Activated CD4-positive, alpha-beta T cell treated with anti-CD3 and anti-CD28 coated beads, Interleukin-2, amount 10 ng/mL, durations not matched to agents 24 days and 14 days (primary cell): ENCODE results near the gene YIPF1. TPM values are rescaled to one million over a fixed set of nuclear protein-coding genes. Genes with fewer than 3 reads are reported as not detected.
"Not testable (repeated sequence)": the region's sequence is repeated elsewhere in the genome, so short reads cannot be mapped to it uniquely, and the experiment has no call there.

Experiments used
- DNase-seq: peaks from one replicate; pipeline ENCODE4 v3.0.0; 2022
- H3K27ac Mint-ChIP-seq: one replicate; pipeline ENCODE4 v1.8.0; 2022; ENCODE audit warnings: mild to moderate bottlenecking, mixed read lengths
- H3K27me3 Mint-ChIP-seq: one replicate; pipeline ENCODE4 v1.8.0; 2022; ENCODE audit warnings: mixed read lengths
- H3K36me3 Mint-ChIP-seq: one replicate; pipeline ENCODE4 v1.8.0; 2022; ENCODE audit warnings: low read depth, mild to moderate bottlenecking, mixed read lengths
- H3K4me1 Mint-ChIP-seq: one replicate; pipeline ENCODE4 v1.8.0; 2021; ENCODE audit warnings: mixed read lengths
- H3K4me3 Mint-ChIP-seq: one replicate; pipeline ENCODE4 v1.8.0; 2022; ENCODE audit warnings: mild to moderate bottlenecking, moderate library complexity, mixed read lengths
- H3K9me3 Mint-ChIP-seq: one replicate; pipeline ENCODE4 v1.8.0; 2021; ENCODE audit warnings: mixed read lengths
- intact Hi-C: fragments of 100-400 bp; cut with micrococcal nuclease; formaldehyde crosslinking; loops from one replicate; pipeline ENCODE4 v1.15.1; 2023
- total RNA-seq: library from RNA; stranded (reverse); gene quantifications from 2 replicates; pipeline ENCODE4 v1.2.3, GENCODE V29; 2022

The YIPF1 gene
- total RNA-seq, 1 donor from 2014 or later = 15.6 TPM

- Mint-ChIP-seq H3K27me3 (peaks cover 14% of the 10 kb centered on the region), H3K36me3 (peaks cover 16% of the 10 kb centered on the region), H3K9me3 (no peaks in the 10 kb centered on the region), H3K4me3 (no peak overlapping the region), H3K4me1 (no peaks in the 10 kb centered on the region), H3K27ac (no peak overlapping the region)
- intact Hi-C loops = no loop called here
- DNase-seq = no peak
Observed at GRCh38 chr1:53847980-53848379, 41.6 kb downstream of the YIPF1 start.

- Mint-ChIP-seq H3K27ac (no peak overlapping the region), H3K27me3 (peaks cover 6% of the 10 kb centered on the region), H3K36me3 (peaks cover 3% of the 10 kb centered on the region), H3K9me3 (no peaks in the 10 kb centered on the region), H3K4me1 (peaks cover 12% of the 10 kb centered on the region), H3K4me3 (no peak overlapping the region)
- no peak for DNase-seq
- intact Hi-C loops = no loop called here
Observed at GRCh38 chr1:53842347-53842746, 47.2 kb downstream of the YIPF1 start.

GRCh38 chr1:53838654-53838974 is 51.0 kb downstream of the YIPF1 start:
- Mint-ChIP-seq H3K9me3 (no peaks in the 10 kb centered on the region), H3K27me3 (no peaks in the 10 kb centered on the region), H3K27ac (peak overlapping the region; percentile 100), H3K4me1 (peaks cover 25% of the 10 kb centered on the region), H3K4me3 (peak overlapping the region; percentile 100), H3K36me3 (peaks cover 15% of the 10 kb centered on the region)
- intact Hi-C loops = loop anchor here (1.0 to 5.0 kb wide), 6 partner anchors 51 to 1436 kb away; partner anchors contain the start of genes LRRC42, ORC1, PRPF38A and SSBP3
- no peak for DNase-seq

- H3K9me3 Mint-ChIP-seq = no peaks in the 10 kb centered on the region
- H3K27me3 Mint-ChIP-seq = no peaks in the 10 kb centered on the region
- intact Hi-C loops = loop anchor here (1.0 to 5.0 kb wide), 6 partner anchors 51 to 1436 kb away; partner anchors contain the start of genes LRRC42, ORC1, PRPF38A and SSBP3
- H3K27ac Mint-ChIP-seq = peak within 1 kb of the TSS; percentile 100
- DNase-seq = peak; percentile 96
- H3K4me1 Mint-ChIP-seq = peaks cover 25% of the 10 kb centered on the region
- H3K36me3 Mint-ChIP-seq = peaks cover 15% of the 10 kb centered on the region
- peak within 1 kb of the TSS; percentile 100 for H3K4me3 Mint-ChIP-seq
Observed at GRCh38 chr1:53837924-53838653, 51.5 kb downstream of the YIPF1 start, which contains the start of gene NDC1. NDC1 (minus strand) TSS chr1:53838296; CDS start chr1:53838261, 35 bp downstream.

GRCh38 chr1:53837646-53837923 is 52.0 kb downstream of the YIPF1 start:
- Mint-ChIP-seq H3K36me3 (peaks cover 18% of the 10 kb centered on the region), H3K4me1 (peaks cover 25% of the 10 kb centered on the region), H3K27ac (peak overlapping the region; percentile 100), H3K9me3 (no peaks in the 10 kb centered on the region), H3K27me3 (no peaks in the 10 kb centered on the region), H3K4me3 (peak overlapping the region; percentile 100)
- DNase-seq = no peak
- intact Hi-C loops = loop anchor here (5.0 kb wide), 2 partner anchors 570 to 1435 kb away; partner anchors contain the start of genes ORC1, PRPF38A and SSBP3

- peaks cover 25% of the 10 kb centered on the region for H3K4me1 Mint-ChIP-seq
- peak overlapping the region; percentile 18 for H3K27ac Mint-ChIP-seq
- intact Hi-C loops = loop anchor here (5.0 kb wide), 2 partner anchors 572 to 1433 kb away; partner anchors contain the start of genes ORC1, PRPF38A and SSBP3
- no peak for DNase-seq
- no peaks in the 10 kb centered on the region for H3K9me3 Mint-ChIP-seq
- H3K4me3 Mint-ChIP-seq = no peak overlapping the region
- peaks cover 24% of the 10 kb centered on the region for H3K36me3 Mint-ChIP-seq
- no peaks in the 10 kb centered on the region for H3K27me3 Mint-ChIP-seq
Observed at GRCh38 chr1:53835491-53835890, 54.1 kb downstream of the YIPF1 start.

GRCh38 chr1:53834776-53835175 is 54.8 kb downstream of the YIPF1 start:
- Mint-ChIP-seq H3K27me3 (no peaks in the 10 kb centered on the region), H3K4me3 (no peak overlapping the region), H3K36me3 (peaks cover 26% of the 10 kb centered on the region), H3K27ac (no peak overlapping the region), H3K9me3 (no peaks in the 10 kb centered on the region), H3K4me1 (peaks cover 25% of the 10 kb centered on the region)
- intact Hi-C loops = loop anchor here (5.0 kb wide), 2 partner anchors 573 to 1432 kb away; partner anchors contain the start of genes ORC1, PRPF38A and SSBP3
- DNase-seq = no peak

- intact Hi-C loops = no loop called here
- Mint-ChIP-seq H3K9me3 (no peaks in the 10 kb centered on the region), H3K36me3 (peaks cover 38% of the 10 kb centered on the region), H3K27me3 (no peaks in the 10 kb centered on the region), H3K4me1 (peaks cover 16% of the 10 kb centered on the region), H3K27ac (no peak overlapping the region), H3K4me3 (no peak overlapping the region)
- DNase-seq = no peak
Observed at GRCh38 chr1:53833393-53833792, 56.2 kb downstream of the YIPF1 start.

GRCh38 chr1:53826367-53826766 is 63.2 kb downstream of the YIPF1 start:
- peaks cover 51% of the 10 kb centered on the region for H3K36me3 Mint-ChIP-seq
- H3K4me1 Mint-ChIP-seq = no peaks in the 10 kb centered on the region
- H3K27me3 Mint-ChIP-seq = no peaks in the 10 kb centered on the region
- H3K4me3 Mint-ChIP-seq = no peak overlapping the region
- H3K9me3 Mint-ChIP-seq = no peaks in the 10 kb centered on the region
- intact Hi-C loops = no loop called here
- no peak overlapping the region for H3K27ac Mint-ChIP-seq
- DNase-seq = no peak

GRCh38 chr1:53825306-53825705 is 64.3 kb downstream of the YIPF1 start:
- Mint-ChIP-seq H3K27me3 (no peaks in the 10 kb centered on the region), H3K4me3 (no peak overlapping the region), H3K4me1 (no peaks in the 10 kb centered on the region), H3K27ac (no peak overlapping the region), H3K36me3 (peaks cover 53% of the 10 kb centered on the region), H3K9me3 (no peaks in the 10 kb centered on the region)
- intact Hi-C loops = no loop called here
- no peak for DNase-seq

- Mint-ChIP-seq H3K4me1 (peaks cover 2% of the 10 kb centered on the region), H3K9me3 (no peaks in the 10 kb centered on the region), H3K4me3 (no peak overlapping the region), H3K27ac (no peak overlapping the region), H3K27me3 (no peaks in the 10 kb centered on the region), H3K36me3 (peaks cover 59% of the 10 kb centered on the region)
- intact Hi-C loops = no loop called here
- no peak for DNase-seq
Observed at GRCh38 chr1:53822931-53823330, 66.7 kb downstream of the YIPF1 start.

GRCh38 chr1:53821380-53821779 is 68.2 kb downstream of the YIPF1 start:
- Mint-ChIP-seq H3K9me3 (peaks cover 5% of the 10 kb centered on the region), H3K27ac (no peak overlapping the region), H3K36me3 (peaks cover 65% of the 10 kb centered on the region), H3K4me1 (peaks cover 4% of the 10 kb centered on the region), H3K4me3 (no peak overlapping the region), H3K27me3 (no peaks in the 10 kb centered on the region)
- DNase-seq = no peak
- intact Hi-C loops = no loop called here

- peaks cover 9% of the 10 kb centered on the region for H3K4me1 Mint-ChIP-seq
- peak overlapping the region; percentile 29 for H3K27ac Mint-ChIP-seq
- H3K4me3 Mint-ChIP-seq = no peak overlapping the region
- peaks cover 69% of the 10 kb centered on the region for H3K36me3 Mint-ChIP-seq
- intact Hi-C loops = no loop called here
- DNase-seq = no peak
- H3K9me3 Mint-ChIP-seq = peaks cover 5% of the 10 kb centered on the region
- H3K27me3 Mint-ChIP-seq = no peaks in the 10 kb centered on the region
Observed at GRCh38 chr1:53819387-53819786, 70.2 kb downstream of the YIPF1 start.

- intact Hi-C loops, H3K27ac Mint-ChIP-seq, H3K4me3 Mint-ChIP-seq, DNase-seq, H3K27me3 Mint-ChIP-seq, H3K9me3 Mint-ChIP-seq: not testable (repeated sequence)
- Mint-ChIP-seq H3K4me1 (peaks cover 18% of the 10 kb centered on the region), H3K36me3 (peaks cover 83% of the 10 kb centered on the region)
Observed at GRCh38 chr1:53816584-53816983, 73.0 kb downstream of the YIPF1 start.
